Measurements from ENCODE around the gene BRMS1L. TPM values are rescaled to one million over a fixed set of nuclear protein-coding genes. Genes with fewer than 3 reads are reported as not detected.
"Not testable (repeated sequence)": the region's sequence is repeated elsewhere in the genome, so short reads cannot be mapped to it uniquely, and the experiment has no call there.

BRMS1L gene
- total and polyA plus RNA-seq, 9 of the 15 experiments (the other 6 are each of a cell fraction or from before 2014, with no cell fraction given): 1.2 to 4.7 (median 3.3) TPM

DNA sequence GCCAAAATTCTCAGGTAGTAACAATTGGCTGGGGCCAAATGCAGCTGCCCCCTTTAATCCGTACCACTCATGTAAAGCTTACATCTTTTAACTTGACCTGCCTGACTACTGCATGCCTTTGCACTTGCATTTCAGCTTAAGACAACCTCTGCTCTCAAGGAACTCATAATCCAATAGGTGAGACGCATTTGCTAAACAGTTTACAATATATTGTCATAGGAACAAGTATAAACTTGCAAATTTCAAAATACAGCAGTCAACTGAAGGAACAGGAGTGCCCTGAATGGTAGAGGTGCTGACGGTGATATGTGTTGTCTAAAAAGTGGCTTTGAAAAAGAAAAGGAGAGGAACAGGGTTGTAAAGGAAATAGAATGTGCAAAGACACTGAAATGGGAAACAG is 3.6 kb upstream of the BRMS1L start:
- Histone ChIP-seq H3K4me1 (replicated peaks in 1 of 2; ENCODE audit: control insufficient read depth in 2 of 2, insufficient read depth in 2 of 2, low read length in 2 of 2) (peaks cover 3% of the 10 kb centered on the region in 2 experiments; a peak in 2 of 5 replicates), H3K36me3 (ENCODE audit: control insufficient read depth, insufficient read depth, low read length) (no peaks in the 10 kb centered on the region), H3K27me3 (ENCODE audit: control insufficient read depth in 2 of 2, insufficient read depth in 2 of 2, low read length in 2 of 2) (no peaks in the 10 kb centered on the region), H3K9me1 (ENCODE audit: control insufficient read depth, insufficient read depth, low read length) (no peaks in the 10 kb centered on the region), H3K27ac (ENCODE audit: extremely low read depth, low read depth, low read length) (no peak overlapping the region), H3K79me2 (ENCODE audit: control insufficient read depth, insufficient read depth, low read length) (peaks cover 6% of the 10 kb centered on the region; the same call in 2 of the 3 replicates), H3K4me2 (ENCODE audit: insufficient read depth, low read length) (no peak overlapping the region), H3K4me3 (no peak overlapping the region), H3K9ac (ENCODE audit: insufficient read depth in 1 of 2, low read depth in 2 of 2, low read length in 2 of 2) (no peak overlapping the region), H2AFZ (ENCODE audit: low read depth, low read length) (peak overlapping the region; percentile 16; the same call in 1 of the 2 replicates), H4K20me1 (replicated peaks; ENCODE audit: control insufficient read depth, insufficient read depth, low read length) (no peaks in the 10 kb centered on the region), H3K9me3 (replicated peaks; ENCODE audit: control insufficient read depth, insufficient read depth, low read depth, low read length) (no peaks in the 10 kb centered on the region)
- 37% methylated on average over 3 of the region's 3 CpGs for WGBS (ENCODE audit: insufficient coverage, low coverage, missing lambda C conversion rate)
- in situ Hi-C loops (cut with MboI): no loop called here
- CTCF ChIA-PET (ENCODE audit: low intra/inter-chr PET ratio): no interaction called here
- intact Hi-C loops (cut with micrococcal nuclease): loop anchor here (10.0 kb wide), 1 partner anchor 288 kb away; the partner anchor contains the start of gene INSM2
- POLR2A ChIA-PET: no interaction called here
- no peak for ATAC-seq
- no peak for DNase-seq (ENCODE audit: extremely low read depth in 1 of 4, low spot score in 3 of 4)
- FAIRE-seq: no peak
- TF ChIP-seq POLR2H (tag; IDR thresholded peaks at IDR 0.05; ENCODE audit: low read depth): no peak
- TF ChIP-seq WHSC1 (IDR thresholded peaks at IDR 0.05; ENCODE audit: low read length): no peak
- TF ChIP-seq ZNF134 (CRISPR knock-in tag; conservative IDR thresholded peaks at IDR 0.05): no peak
- TF ChIP-seq, protein P1, sequence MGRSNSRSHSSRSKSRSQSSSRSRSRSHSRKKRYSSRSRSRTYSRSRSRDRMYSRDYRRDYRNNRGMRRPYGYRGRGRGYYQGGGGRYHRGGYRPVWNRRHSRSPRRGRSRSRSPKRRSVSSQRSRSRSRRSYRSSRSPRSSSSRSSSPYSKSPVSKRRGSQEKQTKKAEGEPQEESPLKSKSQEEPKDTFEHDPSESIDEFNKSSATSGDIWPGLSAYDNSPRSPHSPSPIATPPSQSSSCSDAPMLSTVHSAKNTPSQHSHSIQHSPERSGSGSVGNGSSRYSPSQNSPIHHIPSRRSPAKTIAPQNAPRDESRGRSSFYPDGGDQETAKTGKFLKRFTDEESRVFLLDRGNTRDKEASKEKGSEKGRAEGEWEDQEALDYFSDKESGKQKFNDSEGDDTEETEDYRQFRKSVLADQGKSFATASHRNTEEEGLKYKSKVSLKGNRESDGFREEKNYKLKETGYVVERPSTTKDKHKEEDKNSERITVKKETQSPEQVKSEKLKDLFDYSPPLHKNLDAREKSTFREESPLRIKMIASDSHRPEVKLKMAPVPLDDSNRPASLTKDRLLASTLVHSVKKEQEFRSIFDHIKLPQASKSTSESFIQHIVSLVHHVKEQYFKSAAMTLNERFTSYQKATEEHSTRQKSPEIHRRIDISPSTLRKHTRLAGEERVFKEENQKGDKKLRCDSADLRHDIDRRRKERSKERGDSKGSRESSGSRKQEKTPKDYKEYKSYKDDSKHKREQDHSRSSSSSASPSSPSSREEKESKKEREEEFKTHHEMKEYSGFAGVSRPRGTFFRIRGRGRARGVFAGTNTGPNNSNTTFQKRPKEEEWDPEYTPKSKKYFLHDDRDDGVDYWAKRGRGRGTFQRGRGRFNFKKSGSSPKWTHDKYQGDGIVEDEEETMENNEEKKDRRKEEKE (IDR thresholded peaks at IDR 0.05; ENCODE audit: borderline replicate concordance in 1 of 2, control insufficient read depth in 1 of 2, low read depth in 2 of 2, low read length in 1 of 2): no peak
- BruUV-seq (replicated peaks): no TSS peak

DNA sequence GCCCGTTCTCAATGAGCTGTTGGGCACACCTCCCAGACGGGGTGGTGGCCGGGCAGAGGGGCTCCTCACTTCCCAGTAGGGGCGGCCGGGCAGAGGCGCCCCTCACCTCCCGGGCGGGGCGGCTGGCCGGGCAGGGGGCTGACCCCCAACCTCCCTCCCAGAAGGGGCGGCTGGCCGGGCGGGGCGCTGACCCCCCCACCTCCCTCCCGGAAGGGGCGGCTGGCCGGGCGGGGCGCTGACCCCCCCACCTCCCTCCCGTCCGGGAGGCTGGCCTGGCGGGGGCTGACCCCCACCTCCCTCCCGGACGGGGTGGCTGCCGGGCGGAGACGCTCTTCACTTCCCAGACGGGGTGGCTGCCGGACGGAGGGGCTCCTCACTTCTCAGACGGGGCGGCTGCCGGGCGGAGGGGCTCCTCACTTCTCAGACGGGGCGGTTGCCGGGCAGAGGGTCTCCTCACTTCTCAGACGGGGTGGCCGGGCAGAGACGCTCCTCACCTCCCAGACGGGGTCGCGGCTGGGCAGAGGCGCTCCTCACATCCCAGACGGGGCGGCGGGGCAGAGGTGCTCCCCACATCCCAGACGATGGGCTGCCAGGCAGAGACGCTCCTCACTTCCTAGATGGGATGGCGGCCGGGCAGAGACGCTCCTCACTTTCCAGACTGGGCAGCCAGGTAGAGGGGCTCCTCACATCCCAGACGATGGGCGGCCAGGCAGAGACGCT is 1.5 kb upstream of the BRMS1L start:
- H3K79me2 ChIP-seq (ENCODE audit: control insufficient read depth, insufficient read depth, low read length); H4K20me1 ChIP-seq (replicated peaks; ENCODE audit: control insufficient read depth, insufficient read depth, low read length); H3K27ac ChIP-seq (ENCODE audit: extremely low read depth, low read depth, low read length); H3K9me1 ChIP-seq (ENCODE audit: control insufficient read depth, insufficient read depth, low read length); CTCF ChIA-PET (ENCODE audit: low intra/inter-chr PET ratio); H3K36me3 ChIP-seq (ENCODE audit: control insufficient read depth, insufficient read depth, low read length); H3K4me2 ChIP-seq (ENCODE audit: insufficient read depth, low read length); POLR2A ChIA-PET; H3K27me3 ChIP-seq (ENCODE audit: control insufficient read depth in 2 of 2, insufficient read depth in 2 of 2, low read length in 2 of 2); H3K9me3 ChIP-seq (replicated peaks; ENCODE audit: control insufficient read depth, insufficient read depth, low read depth, low read length); DNase-seq (ENCODE audit: extremely low read depth in 1 of 4, low spot score in 3 of 4); BruUV-seq (replicated peaks); H3K4me1 ChIP-seq (replicated peaks in 1 of 2; ENCODE audit: control insufficient read depth in 2 of 2, insufficient read depth in 2 of 2, low read length in 2 of 2); H3K9ac ChIP-seq (ENCODE audit: insufficient read depth in 1 of 2, low read depth in 2 of 2, low read length in 2 of 2); FAIRE-seq; H2AFZ ChIP-seq (ENCODE audit: low read depth, low read length); ATAC-seq; H3K4me3 ChIP-seq: not testable (repeated sequence)
- in situ Hi-C loops (cut with MboI): loop anchor here (25.0 kb wide), 1 partner anchor 1338 kb away; the partner anchor contains the start of gene SLC25A21
- no CpG with 5 or more reads among the region's 55 CpGs for WGBS (ENCODE audit: insufficient coverage, low coverage, missing lambda C conversion rate)
- intact Hi-C loops (cut with micrococcal nuclease): loop anchor here (10.0 kb wide), 1 partner anchor 290 kb away; the partner anchor contains the start of gene INSM2

Data from K562 (cell line).